Loucy (cell line): Measurements from ENCODE around the gene CISD1.
A peak's percentile ranks its signal among the peaks of the same experiment; 100 is the strongest.

Experiments used
- EZH2phosphoT487 ChIP-seq: fragments of 200-600 bp; IDR thresholded peaks from 2 replicates; pipeline ENCODE4 v1.6.1; 2018; ENCODE audit warnings: antibody characterized with exemption, mild to moderate bottlenecking, moderate library complexity, borderline replicate concordance
- TF ChIP-seq, protein P1 (sequence below): fragments of 200-600 bp; sonication (generic); conservative IDR thresholded peaks from 2 replicates; pipeline ENCODE4 v1.5.1; 2014; ENCODE audit warnings: mild to moderate bottlenecking, antibody characterized with exemption, low read length

DNA sequence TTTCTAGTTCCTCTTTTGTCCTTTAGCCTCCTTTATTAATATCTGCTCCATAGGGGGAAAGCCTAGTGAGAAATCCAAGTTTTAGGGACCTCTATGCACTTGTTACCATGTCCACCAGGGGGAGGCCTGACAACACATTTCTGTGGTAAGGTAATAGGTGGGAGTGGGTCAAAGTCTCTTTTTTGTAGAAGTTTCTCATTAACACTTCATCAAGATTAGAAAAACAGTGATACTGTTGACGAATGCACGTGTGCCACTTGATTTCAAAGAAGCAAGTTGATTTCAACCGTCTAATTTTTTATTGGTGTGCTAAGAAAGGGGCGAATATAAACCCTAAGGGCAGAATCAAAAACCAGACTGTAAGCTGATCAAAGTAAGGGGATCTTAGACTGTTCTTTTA is 30.6 kb downstream of the CISD1 start:
- TF ChIP-seq, protein P1, sequence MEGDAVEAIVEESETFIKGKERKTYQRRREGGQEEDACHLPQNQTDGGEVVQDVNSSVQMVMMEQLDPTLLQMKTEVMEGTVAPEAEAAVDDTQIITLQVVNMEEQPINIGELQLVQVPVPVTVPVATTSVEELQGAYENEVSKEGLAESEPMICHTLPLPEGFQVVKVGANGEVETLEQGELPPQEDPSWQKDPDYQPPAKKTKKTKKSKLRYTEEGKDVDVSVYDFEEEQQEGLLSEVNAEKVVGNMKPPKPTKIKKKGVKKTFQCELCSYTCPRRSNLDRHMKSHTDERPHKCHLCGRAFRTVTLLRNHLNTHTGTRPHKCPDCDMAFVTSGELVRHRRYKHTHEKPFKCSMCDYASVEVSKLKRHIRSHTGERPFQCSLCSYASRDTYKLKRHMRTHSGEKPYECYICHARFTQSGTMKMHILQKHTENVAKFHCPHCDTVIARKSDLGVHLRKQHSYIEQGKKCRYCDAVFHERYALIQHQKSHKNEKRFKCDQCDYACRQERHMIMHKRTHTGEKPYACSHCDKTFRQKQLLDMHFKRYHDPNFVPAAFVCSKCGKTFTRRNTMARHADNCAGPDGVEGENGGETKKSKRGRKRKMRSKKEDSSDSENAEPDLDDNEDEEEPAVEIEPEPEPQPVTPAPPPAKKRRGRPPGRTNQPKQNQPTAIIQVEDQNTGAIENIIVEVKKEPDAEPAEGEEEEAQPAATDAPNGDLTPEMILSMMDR = peak; percentile 92
- no peak for TF ChIP-seq EZH2phosphoT487
